ENCODE results near the gene KLK14. TPM values are rescaled to one million over a fixed set of nuclear protein-coding genes. Genes with fewer than 3 reads are reported as not detected.

Gene KLK14
- total RNA-seq, 6 experiments from 2014 or later = 0.17 to 0.18 TPM; not detected in 4

- intact Hi-C loops (cut with DNase I) = no loop called here
- Histone ChIP-seq H3K27me3 (no peaks in the 10 kb centered on the region), H3K9me3 (no peaks in the 10 kb centered on the region), H3K4me1 (no peaks in the 10 kb centered on the region), H3K36me3 (no peaks in the 10 kb centered on the region), H3K4me3 (no peak within 1 kb of the TSS), H3K27ac (no peak within 1 kb of the TSS)
- no peak for TF ChIP-seq CTCF (IDR thresholded peaks at IDR 0.05)
- no peak for TF ChIP-seq POLR2A (IDR thresholded peaks at IDR 0.05)
- DNase-seq (no peak), ATAC-seq (no peak)
- 25% methylated on average over 11 of the region's 11 CpGs for WGBS (ENCODE audit: insufficient coverage, low coverage, low lambda C conversion rate, missing lambda C conversion rate)
Measured at GRCh38 chr19:51034704-51035103, 48.0 kb downstream of the KLK14 start, which contains the start of gene KLK12. KLK12 (minus strand) TSS chr19:51035002; CDS start chr19:51034621, 381 bp downstream.

DNA sequence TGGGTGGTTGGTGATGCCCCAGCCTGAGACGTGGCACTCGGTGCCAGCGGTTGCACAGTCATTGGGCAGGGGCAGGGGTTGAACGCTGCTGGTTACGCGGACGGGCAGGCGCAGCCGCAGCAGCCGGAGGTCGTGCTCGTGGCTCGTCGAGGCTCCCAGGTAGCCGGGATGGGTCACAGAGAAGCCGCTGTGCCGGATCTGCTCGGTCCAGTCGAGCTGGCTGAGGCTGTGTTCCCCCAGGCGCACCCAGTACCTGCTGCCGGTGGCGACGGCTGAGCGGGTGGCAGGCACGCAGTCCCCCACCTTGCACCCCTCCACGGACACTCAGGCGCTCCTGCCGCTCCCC is 50.8 kb downstream of the KLK14 start:
- Histone ChIP-seq H3K36me3 (no peaks in the 10 kb centered on the region), H3K27me3 (no peaks in the 10 kb centered on the region), H3K9me3 (no peaks in the 10 kb centered on the region), H3K27ac (no peak overlapping the region), H3K4me3 (no peak overlapping the region), H3K4me1 (no peaks in the 10 kb centered on the region)
- DNase-seq (no peak), ATAC-seq (no peak)
- WGBS (ENCODE audit: insufficient coverage, low coverage, low lambda C conversion rate, missing lambda C conversion rate) = 80% methylated on average over 1 of the region's 28 CpGs
- intact Hi-C loops (cut with DNase I) = no loop called here
- TF ChIP-seq CTCF (IDR thresholded peaks at IDR 0.05) (no peak), POLR2A (IDR thresholded peaks at IDR 0.05) (no peak)

GRCh38 chr19:51031220-51031879 is 51.3 kb downstream of the KLK14 start:
- ATAC-seq = no peak
- Histone ChIP-seq H3K27ac (no peak overlapping the region), H3K4me1 (no peaks in the 10 kb centered on the region), H3K27me3 (no peaks in the 10 kb centered on the region), H3K9me3 (no peaks in the 10 kb centered on the region), H3K4me3 (no peak overlapping the region), H3K36me3 (no peaks in the 10 kb centered on the region)
- DNase-seq = no peak
- no peak for TF ChIP-seq CTCF (IDR thresholded peaks at IDR 0.05)
- no peak for TF ChIP-seq POLR2A (IDR thresholded peaks at IDR 0.05)
- intact Hi-C loops (cut with DNase I) = no loop called here
- 77% methylated on average over 7 of the region's 7 CpGs for WGBS (ENCODE audit: insufficient coverage, low coverage, low lambda C conversion rate, missing lambda C conversion rate)

DNA sequence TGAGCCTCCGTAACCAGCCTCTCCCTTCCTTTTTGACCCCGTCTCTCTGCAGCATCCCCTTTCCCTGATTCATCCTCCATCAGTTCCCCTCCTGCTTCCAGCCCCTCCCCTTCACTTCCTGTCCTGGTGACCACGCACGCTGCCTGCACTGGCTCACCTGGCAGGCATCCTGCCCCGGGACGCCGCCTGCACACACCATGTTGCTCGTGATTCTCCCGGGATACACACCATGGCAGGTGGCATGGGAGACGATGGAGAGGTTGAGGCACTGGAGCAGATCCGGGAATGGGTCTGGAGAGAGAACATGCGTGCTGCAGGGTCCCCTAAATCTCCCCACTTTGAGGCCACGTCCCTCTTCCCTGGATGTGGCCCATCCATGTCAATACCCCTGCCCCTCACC is 52.1 kb downstream of the KLK14 start:
- intact Hi-C loops (cut with DNase I) = no loop called here

More for the DNA sequence above, 52.1 kb downstream of the KLK14 start:
- ATAC-seq (no peak), DNase-seq (no peak)
- WGBS (ENCODE audit: insufficient coverage, low coverage, low lambda C conversion rate, missing lambda C conversion rate) = 47% methylated on average over 4 of the region's 13 CpGs
- Histone ChIP-seq H3K9me3 (no peaks in the 10 kb centered on the region), H3K4me1 (no peaks in the 10 kb centered on the region), H3K36me3 (no peaks in the 10 kb centered on the region), H3K27ac (no peak overlapping the region), H3K4me3 (no peak overlapping the region), H3K27me3 (no peaks in the 10 kb centered on the region)
- TF ChIP-seq POLR2A (IDR thresholded peaks at IDR 0.05) (no peak), CTCF (IDR thresholded peaks at IDR 0.05) (no peak)
